H9 (cell line): ENCODE results near the gene RPL29. TPM values are rescaled to one million over a fixed set of nuclear protein-coding genes. Genes with fewer than 3 reads are reported as not detected.
A peak's percentile ranks its signal among the peaks of the same experiment; 100 is the strongest.

Experiments used
- DNase-seq: peaks from one replicate; pipeline ENCODE4 v3.0.0-alpha.2; 2017
- H2AFZ ChIP-seq: one replicate; pipeline ENCODE4 v1.6.1; 2013; ENCODE audit warnings: mild to moderate bottlenecking, low read length, control low read depth, moderate library complexity
- H2AK5ac ChIP-seq: 2 replicates; pipeline ENCODE4 v1.6.1; 2013; ENCODE audit warnings: low read length, control low read depth, mixed read lengths; ENCODE audit not compliant: insufficient read length
- H2BK120ac ChIP-seq: one replicate; pipeline ENCODE4 v1.6.1; 2013; ENCODE audit warnings: low read depth, mild to moderate bottlenecking, low read length, control low read depth, inconsistent platforms; ENCODE audit not compliant: poor library complexity, severe bottlenecking
- H2BK12ac ChIP-seq: 2 replicates; pipeline ENCODE4 v1.6.1; 2013; ENCODE audit warnings: low read length, control low read depth, mixed read lengths, low read depth; ENCODE audit not compliant: insufficient read length
- H2BK15ac ChIP-seq: 2 replicates; pipeline ENCODE4 v1.6.1; 2013; ENCODE audit warnings: low read depth, low read length, control low read depth
- H2BK20ac ChIP-seq: one replicate; pipeline ENCODE4 v1.6.1; 2013; ENCODE audit warnings: low read depth, mild to moderate bottlenecking, low read length, control low read depth, inconsistent platforms; ENCODE audit not compliant: poor library complexity, severe bottlenecking
- H2BK5ac ChIP-seq: 2 replicates; pipeline ENCODE4 v1.6.1; 2013; ENCODE audit warnings: low read length, control low read depth, mixed read lengths; ENCODE audit not compliant: insufficient read length
- H3K14ac ChIP-seq: 2 replicates; pipeline ENCODE4 v1.6.1; 2013; ENCODE audit warnings: low read length, control low read depth; ENCODE audit not compliant: insufficient read depth
- H3K18ac ChIP-seq: 2 replicates; pipeline ENCODE4 v1.6.1; 2013; ENCODE audit warnings: low read depth, mild to moderate bottlenecking, mixed read lengths, low read length, control low read depth; ENCODE audit not compliant: insufficient read length
- H3K23ac ChIP-seq: 2 replicates; pipeline ENCODE4 v1.6.1; 2013; ENCODE audit warnings: low read length, control low read depth, mixed read lengths, low read depth; ENCODE audit not compliant: insufficient read length
- H3K23me2 ChIP-seq: 2 replicates; pipeline ENCODE4 v1.6.1; 2013; ENCODE audit warnings: low read depth, mild to moderate bottlenecking, mixed read lengths, low read length, control low read depth; ENCODE audit not compliant: insufficient read length, poor library complexity, severe bottlenecking
- H3K27ac ChIP-seq: 2 replicates; pipeline ENCODE4 v1.5.1; 2013; ENCODE audit warnings: low read length, control low read depth, mixed read lengths, low read depth; ENCODE audit not compliant: insufficient read length
- H3K27me3 ChIP-seq: 2 replicates; pipeline ENCODE4 v1.6.1; 2013; ENCODE audit warnings: low read length, control low read depth, inconsistent platforms; ENCODE audit not compliant: insufficient read depth
- H3K4ac ChIP-seq: 2 replicates; pipeline ENCODE4 v1.6.1; 2013; ENCODE audit warnings: low read depth, mild to moderate bottlenecking, control low read depth, inconsistent platforms, low read length, moderate library complexity
- H3K4me1 ChIP-seq: 2 replicates; pipeline ENCODE4 v1.6.1; 2013; ENCODE audit warnings: low read length, control low read depth, inconsistent platforms; ENCODE audit not compliant: insufficient read depth
- H3K4me2 ChIP-seq: 2 replicates; pipeline ENCODE4 v1.6.1; 2013; ENCODE audit warnings: low read length, control low read depth, mixed read lengths; ENCODE audit not compliant: insufficient read length, insufficient read depth
- H3K56ac ChIP-seq: 2 replicates; pipeline ENCODE4 v1.6.1; 2013; ENCODE audit warnings: low read depth, mild to moderate bottlenecking, mixed read lengths, low read length, control low read depth; ENCODE audit not compliant: insufficient read length
- H3K79me1 ChIP-seq: 2 replicates; pipeline ENCODE4 v1.6.1; 2013; ENCODE audit warnings: low read depth, mild to moderate bottlenecking, moderate library complexity, low read length, control low read depth, inconsistent platforms; ENCODE audit not compliant: insufficient read depth, poor library complexity, severe bottlenecking
- H3K79me2 ChIP-seq: 2 replicates; pipeline ENCODE4 v1.6.1; 2013; ENCODE audit warnings: low read length, control low read depth, inconsistent platforms; ENCODE audit not compliant: insufficient read depth
- H3K9ac ChIP-seq: 2 replicates; pipeline ENCODE4 v1.6.1; 2013; ENCODE audit warnings: low read length, control low read depth, mixed read lengths; ENCODE audit not compliant: insufficient read length; ENCODE audit errors: extremely low read depth
- H3K9me3 ChIP-seq: one replicate; pipeline ENCODE4 v1.6.1; 2013; ENCODE audit warnings: low read depth, low read length, inconsistent platforms; ENCODE audit not compliant: control insufficient read depth
- H3T11ph ChIP-seq: one replicate; pipeline ENCODE4 v1.6.1; 2013; ENCODE audit warnings: mild to moderate bottlenecking, low read length, control low read depth, inconsistent platforms
- H4K20me1 ChIP-seq: one replicate; pipeline ENCODE4 v1.6.1; 2013; ENCODE audit not compliant: control insufficient read depth, insufficient read length, insufficient read depth
- H4K5ac ChIP-seq: 2 replicates; pipeline ENCODE4 v1.6.1; 2013; ENCODE audit warnings: low read depth, mild to moderate bottlenecking, mixed read lengths, low read length, control low read depth; ENCODE audit not compliant: insufficient read length
- H4K8ac ChIP-seq: replicated peaks from 2 replicates; pipeline ENCODE4 v1.6.1; 2013; ENCODE audit warnings: low read length, control low read depth, mixed read lengths, low read depth; ENCODE audit not compliant: insufficient read length
- H4K91ac ChIP-seq: 2 replicates; pipeline ENCODE4 v1.6.1; 2013; ENCODE audit warnings: low read depth, mild to moderate bottlenecking, moderate library complexity, mixed read lengths, low read length, control low read depth; ENCODE audit not compliant: insufficient read length
- H3K27ac Mint-ChIP-seq, 3 experiments: 2 replicates in 2 of 3; 3 replicates in 1 of 3; pipeline ENCODE4 v1.8.0; 2020 to 2021; ENCODE audit warnings: mixed read lengths in 3 of 3, mild to moderate bottlenecking in 1 of 3, moderate library complexity in 1 of 3
- H3K27me3 Mint-ChIP-seq: 2 replicates; pipeline ENCODE4 v1.8.0; 2021; ENCODE audit warnings: low read depth, mild to moderate bottlenecking, moderate library complexity, mixed read lengths
- H3K36me3 Mint-ChIP-seq, 3 experiments: 2 replicates in 2 of 3; 3 replicates in 1 of 3; pipeline ENCODE4 v1.8.0; 2020 to 2021; ENCODE audit warnings: low read depth in 3 of 3, mixed read lengths in 3 of 3; ENCODE audit not compliant: insufficient read depth in 1 of 3
- H3K4me1 Mint-ChIP-seq, 2 experiments: 2 replicates each; pipeline ENCODE4 v1.8.0; 2020; ENCODE audit warnings: mixed read lengths in 2 of 2
- H3K4me3 Mint-ChIP-seq, 2 experiments: 2 replicates in 1 of 2; 3 replicates in 1 of 2; pipeline ENCODE4 v1.8.0; 2020 to 2021; ENCODE audit warnings: mild to moderate bottlenecking in 2 of 2, mixed read lengths in 2 of 2, moderate library complexity in 1 of 2
- H3K9me3 Mint-ChIP-seq, 2 experiments: 2 replicates in 1 of 2; 3 replicates in 1 of 2; pipeline ENCODE4 v1.8.0; 2020; ENCODE audit warnings: mild to moderate bottlenecking in 2 of 2, mixed read lengths in 2 of 2, moderate library complexity in 1 of 2
- CTCF ChIP-seq: fragments of 200-600 bp; sonication (generic); conservative IDR thresholded peaks from 3 replicates; pipeline ENCODE4 v1.8.0; 2021; ENCODE audit warnings: antibody characterized with exemption, mild to moderate bottlenecking
- WGBS: extraction: QIAGEN DNeasy Blood & Tissue Kit; methylation state at CpG from one replicate; pipeline ENCODE4 v1.1.7; 2013; ENCODE audit warnings: missing lambda C conversion rate, low lambda C conversion rate, mixed read lengths; ENCODE audit not compliant: insufficient read length; ENCODE audit errors: extremely low coverage; 5-methylcytosine and 5-hydroxymethylcytosine counted together
- total RNA-seq: library from RNA; stranded (reverse); gene quantifications from 2 replicates; pipeline ENCODE4 v1.2.1, GENCODE V29; 2021

The RPL29 gene
- total RNA-seq, 1 experiment from 2014 or later, result 1,592 TPM

- peak overlapping the region; percentile 44 for H3K18ac ChIP-seq
- no peak overlapping the region for H2AFZ ChIP-seq
- H4K20me1 ChIP-seq, result peaks cover 3% of the 10 kb centered on the region
- no peak overlapping the region for H2BK5ac ChIP-seq
- H4K91ac ChIP-seq, result peak overlapping the region; percentile 47
- no peak for DNase-seq
- Mint-ChIP-seq H3K27me3 (no peaks in the 10 kb centered on the region; the same call in 1 of the 2 replicates), H3K4me3 (peak overlapping the region; percentile 68 to 88), H3K36me3 (peaks cover 0 to 3% (median 2%) of the 10 kb centered on the region in 3 experiments; a peak in 4 of 7 replicates), H3K27ac (peak overlapping the region; percentile 70 to 99 (median 95); a peak in 5 of 7 replicates), H3K9me3 (peaks cover 0 to 2% of the 10 kb centered on the region in 2 experiments; a peak in 2 of 5 replicates), H3K4me1 (peaks cover 16 to 26% of the 10 kb centered on the region in 2 experiments)
- H3T11ph ChIP-seq, result no peak overlapping the region
- no peaks in the 10 kb centered on the region for H3K9me3 ChIP-seq
- no peak overlapping the region for H2BK12ac ChIP-seq
- H2BK20ac ChIP-seq, result no peak overlapping the region
- TF ChIP-seq CTCF, result no peak
- no peak overlapping the region for H2AK5ac ChIP-seq
- H3K4ac ChIP-seq, result no peak overlapping the region
- H3K9ac ChIP-seq, result peak overlapping the region; percentile 31
- no peak overlapping the region for H4K8ac ChIP-seq
- no peak overlapping the region for H3K56ac ChIP-seq
- H3K4me1 ChIP-seq, result peaks cover 3% of the 10 kb centered on the region; the same call in 1 of the 2 replicates
- H2BK15ac ChIP-seq, result no peak overlapping the region
- no peak overlapping the region for H3K27ac ChIP-seq
- no peak overlapping the region for H3K23ac ChIP-seq
- peaks cover 6% of the 10 kb centered on the region for H3K23me2 ChIP-seq
- peak overlapping the region; percentile 36 for H4K5ac ChIP-seq
- H3K14ac ChIP-seq, result peak overlapping the region; percentile 77
- WGBS, result no CpG with 5 or more reads among the region's 22 CpGs
- no peak overlapping the region for H2BK120ac ChIP-seq
- no peaks in the 10 kb centered on the region for H3K27me3 ChIP-seq
- H3K79me1 ChIP-seq, result no peaks in the 10 kb centered on the region
- H3K79me2 ChIP-seq, result no peaks in the 10 kb centered on the region
- H3K4me2 ChIP-seq, result peak overlapping the region; percentile 86
These were observed 12.0 kb downstream of the RPL29 start for GRCh38 chr3:51983578-51984268.
